H9 (cell line): ENCODE data around the gene SEMA7A. TPM values are rescaled to one million over a fixed set of nuclear protein-coding genes. Genes with fewer than 3 reads are reported as not detected.

Experiments used
- DNase-seq: peaks from one replicate; pipeline ENCODE4 v3.0.0-alpha.2; 2017
- H2AFZ ChIP-seq: one replicate; pipeline ENCODE4 v1.6.1; 2013; ENCODE audit warnings: mild to moderate bottlenecking, low read length, control low read depth, moderate library complexity
- H2AK5ac ChIP-seq: 2 replicates; pipeline ENCODE4 v1.6.1; 2013; ENCODE audit warnings: low read length, control low read depth, mixed read lengths; ENCODE audit not compliant: insufficient read length
- H2BK120ac ChIP-seq: one replicate; pipeline ENCODE4 v1.6.1; 2013; ENCODE audit warnings: low read depth, mild to moderate bottlenecking, low read length, control low read depth, inconsistent platforms; ENCODE audit not compliant: poor library complexity, severe bottlenecking
- H2BK12ac ChIP-seq: 2 replicates; pipeline ENCODE4 v1.6.1; 2013; ENCODE audit warnings: low read length, control low read depth, mixed read lengths, low read depth; ENCODE audit not compliant: insufficient read length
- H2BK15ac ChIP-seq: 2 replicates; pipeline ENCODE4 v1.6.1; 2013; ENCODE audit warnings: low read depth, low read length, control low read depth
- H2BK20ac ChIP-seq: one replicate; pipeline ENCODE4 v1.6.1; 2013; ENCODE audit warnings: low read depth, mild to moderate bottlenecking, low read length, control low read depth, inconsistent platforms; ENCODE audit not compliant: poor library complexity, severe bottlenecking
- H2BK5ac ChIP-seq: 2 replicates; pipeline ENCODE4 v1.6.1; 2013; ENCODE audit warnings: low read length, control low read depth, mixed read lengths; ENCODE audit not compliant: insufficient read length
- H3K14ac ChIP-seq: 2 replicates; pipeline ENCODE4 v1.6.1; 2013; ENCODE audit warnings: low read length, control low read depth; ENCODE audit not compliant: insufficient read depth
- H3K18ac ChIP-seq: 2 replicates; pipeline ENCODE4 v1.6.1; 2013; ENCODE audit warnings: low read depth, mild to moderate bottlenecking, mixed read lengths, low read length, control low read depth; ENCODE audit not compliant: insufficient read length
- H3K23ac ChIP-seq: 2 replicates; pipeline ENCODE4 v1.6.1; 2013; ENCODE audit warnings: low read length, control low read depth, mixed read lengths, low read depth; ENCODE audit not compliant: insufficient read length
- H3K23me2 ChIP-seq: 2 replicates; pipeline ENCODE4 v1.6.1; 2013; ENCODE audit warnings: low read depth, mild to moderate bottlenecking, mixed read lengths, low read length, control low read depth; ENCODE audit not compliant: insufficient read length, poor library complexity, severe bottlenecking
- H3K27ac ChIP-seq: 2 replicates; pipeline ENCODE4 v1.5.1; 2013; ENCODE audit warnings: low read length, control low read depth, mixed read lengths, low read depth; ENCODE audit not compliant: insufficient read length
- H3K27me3 ChIP-seq: 2 replicates; pipeline ENCODE4 v1.6.1; 2013; ENCODE audit warnings: low read length, control low read depth, inconsistent platforms; ENCODE audit not compliant: insufficient read depth
- H3K4ac ChIP-seq: 2 replicates; pipeline ENCODE4 v1.6.1; 2013; ENCODE audit warnings: low read depth, mild to moderate bottlenecking, control low read depth, inconsistent platforms, low read length, moderate library complexity
- H3K4me1 ChIP-seq: 2 replicates; pipeline ENCODE4 v1.6.1; 2013; ENCODE audit warnings: low read length, control low read depth, inconsistent platforms; ENCODE audit not compliant: insufficient read depth
- H3K4me2 ChIP-seq: 2 replicates; pipeline ENCODE4 v1.6.1; 2013; ENCODE audit warnings: low read length, control low read depth, mixed read lengths; ENCODE audit not compliant: insufficient read length, insufficient read depth
- H3K56ac ChIP-seq: 2 replicates; pipeline ENCODE4 v1.6.1; 2013; ENCODE audit warnings: low read depth, mild to moderate bottlenecking, mixed read lengths, low read length, control low read depth; ENCODE audit not compliant: insufficient read length
- H3K79me1 ChIP-seq: 2 replicates; pipeline ENCODE4 v1.6.1; 2013; ENCODE audit warnings: low read depth, mild to moderate bottlenecking, moderate library complexity, low read length, control low read depth, inconsistent platforms; ENCODE audit not compliant: insufficient read depth, poor library complexity, severe bottlenecking
- H3K79me2 ChIP-seq: 2 replicates; pipeline ENCODE4 v1.6.1; 2013; ENCODE audit warnings: low read length, control low read depth, inconsistent platforms; ENCODE audit not compliant: insufficient read depth
- H3K9ac ChIP-seq: 2 replicates; pipeline ENCODE4 v1.6.1; 2013; ENCODE audit warnings: low read length, control low read depth, mixed read lengths; ENCODE audit not compliant: insufficient read length; ENCODE audit errors: extremely low read depth
- H3K9me3 ChIP-seq: one replicate; pipeline ENCODE4 v1.6.1; 2013; ENCODE audit warnings: low read depth, low read length, inconsistent platforms; ENCODE audit not compliant: control insufficient read depth
- H3T11ph ChIP-seq: one replicate; pipeline ENCODE4 v1.6.1; 2013; ENCODE audit warnings: mild to moderate bottlenecking, low read length, control low read depth, inconsistent platforms
- H4K20me1 ChIP-seq: one replicate; pipeline ENCODE4 v1.6.1; 2013; ENCODE audit not compliant: control insufficient read depth, insufficient read length, insufficient read depth
- H4K5ac ChIP-seq: 2 replicates; pipeline ENCODE4 v1.6.1; 2013; ENCODE audit warnings: low read depth, mild to moderate bottlenecking, mixed read lengths, low read length, control low read depth; ENCODE audit not compliant: insufficient read length
- H4K8ac ChIP-seq: replicated peaks from 2 replicates; pipeline ENCODE4 v1.6.1; 2013; ENCODE audit warnings: low read length, control low read depth, mixed read lengths, low read depth; ENCODE audit not compliant: insufficient read length
- H4K91ac ChIP-seq: 2 replicates; pipeline ENCODE4 v1.6.1; 2013; ENCODE audit warnings: low read depth, mild to moderate bottlenecking, moderate library complexity, mixed read lengths, low read length, control low read depth; ENCODE audit not compliant: insufficient read length
- H3K27ac Mint-ChIP-seq, 3 experiments: 2 replicates in 2 of 3; 3 replicates in 1 of 3; pipeline ENCODE4 v1.8.0; 2020 to 2021; ENCODE audit warnings: mixed read lengths in 3 of 3, mild to moderate bottlenecking in 1 of 3, moderate library complexity in 1 of 3
- H3K27me3 Mint-ChIP-seq: 2 replicates; pipeline ENCODE4 v1.8.0; 2021; ENCODE audit warnings: low read depth, mild to moderate bottlenecking, moderate library complexity, mixed read lengths
- H3K36me3 Mint-ChIP-seq, 3 experiments: 2 replicates in 2 of 3; 3 replicates in 1 of 3; pipeline ENCODE4 v1.8.0; 2020 to 2021; ENCODE audit warnings: low read depth in 3 of 3, mixed read lengths in 3 of 3; ENCODE audit not compliant: insufficient read depth in 1 of 3
- H3K4me1 Mint-ChIP-seq, 2 experiments: 2 replicates each; pipeline ENCODE4 v1.8.0; 2020; ENCODE audit warnings: mixed read lengths in 2 of 2
- H3K4me3 Mint-ChIP-seq, 2 experiments: 2 replicates in 1 of 2; 3 replicates in 1 of 2; pipeline ENCODE4 v1.8.0; 2020 to 2021; ENCODE audit warnings: mild to moderate bottlenecking in 2 of 2, mixed read lengths in 2 of 2, moderate library complexity in 1 of 2
- H3K9me3 Mint-ChIP-seq, 2 experiments: 2 replicates in 1 of 2; 3 replicates in 1 of 2; pipeline ENCODE4 v1.8.0; 2020; ENCODE audit warnings: mild to moderate bottlenecking in 2 of 2, mixed read lengths in 2 of 2, moderate library complexity in 1 of 2
- WGBS: extraction: QIAGEN DNeasy Blood & Tissue Kit; methylation state at CpG from one replicate; pipeline ENCODE4 v1.1.7; 2013; ENCODE audit warnings: missing lambda C conversion rate, low lambda C conversion rate, mixed read lengths; ENCODE audit not compliant: insufficient read length; ENCODE audit errors: extremely low coverage; 5-methylcytosine and 5-hydroxymethylcytosine counted together
- total RNA-seq: library from RNA; stranded (reverse); gene quantifications from 2 replicates; pipeline ENCODE4 v1.2.1, GENCODE V29; 2021
- TF ChIP-seq, protein P1 (sequence below): fragments of 200-600 bp; sonication (generic); conservative IDR thresholded peaks from 3 replicates; pipeline ENCODE4 v1.8.0; 2021; ENCODE audit warnings: antibody characterized with exemption, mild to moderate bottlenecking

SEMA7A gene
- total RNA-seq, 1 experiment from 2014 or later = 5.7 TPM

DNA sequence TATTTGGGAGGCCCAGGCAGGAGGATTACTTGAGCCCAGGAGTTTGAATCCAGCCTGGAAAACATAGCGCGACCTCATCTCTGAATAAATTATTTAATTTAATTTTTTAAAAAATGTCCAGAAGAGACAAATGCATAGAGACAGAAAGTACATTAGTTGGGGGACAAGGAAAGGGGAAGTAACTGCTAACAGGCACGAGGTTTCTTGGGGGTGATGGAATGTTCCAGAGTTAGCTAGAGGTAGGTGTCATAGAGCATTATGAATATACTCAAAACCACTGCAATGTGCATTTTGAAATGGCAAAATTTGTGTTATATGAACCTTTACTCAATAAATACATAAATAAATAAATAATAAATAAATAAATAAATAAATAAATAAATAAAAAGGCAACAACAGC, 34.7 kb downstream of the SEMA7A start:
- H2AFZ ChIP-seq = no peak overlapping the region
- H3K23ac ChIP-seq = no peak overlapping the region
- H3K4me1 Mint-ChIP-seq = peaks cover 15 to 26% of the 10 kb centered on the region in 2 experiments
- no peak overlapping the region for H2BK15ac ChIP-seq
- no peak overlapping the region for H3K14ac ChIP-seq
- H3K27me3 Mint-ChIP-seq = peaks cover 2% of the 10 kb centered on the region
- H3K27ac ChIP-seq = no peak overlapping the region
- no peak overlapping the region for H3K9ac ChIP-seq
- no peak overlapping the region for H2AK5ac ChIP-seq
- no peak overlapping the region for H3K18ac ChIP-seq
- WGBS = no CpG with 5 or more reads among the region's 3 CpGs
- no peak overlapping the region for H2BK5ac ChIP-seq
- no peak overlapping the region for H3K27ac Mint-ChIP-seq
- no peaks in the 10 kb centered on the region for H3K79me2 ChIP-seq
- H3K56ac ChIP-seq = no peak overlapping the region
- no peaks in the 10 kb centered on the region for H3K9me3 Mint-ChIP-seq
- H3K27me3 ChIP-seq = no peaks in the 10 kb centered on the region
- H4K8ac ChIP-seq = no peak overlapping the region
- H4K5ac ChIP-seq = no peak overlapping the region
- H3T11ph ChIP-seq = no peak overlapping the region
- H3K4me3 Mint-ChIP-seq = no peak overlapping the region
- H3K23me2 ChIP-seq = no peaks in the 10 kb centered on the region
- no peaks in the 10 kb centered on the region for H4K20me1 ChIP-seq
- DNase-seq = no peak
- H3K9me3 ChIP-seq = no peaks in the 10 kb centered on the region
- H2BK20ac ChIP-seq = no peak overlapping the region
- no peaks in the 10 kb centered on the region for H3K36me3 Mint-ChIP-seq
- H3K4ac ChIP-seq = no peak overlapping the region
- H3K4me2 ChIP-seq = no peak overlapping the region
- TF ChIP-seq, protein P1, sequence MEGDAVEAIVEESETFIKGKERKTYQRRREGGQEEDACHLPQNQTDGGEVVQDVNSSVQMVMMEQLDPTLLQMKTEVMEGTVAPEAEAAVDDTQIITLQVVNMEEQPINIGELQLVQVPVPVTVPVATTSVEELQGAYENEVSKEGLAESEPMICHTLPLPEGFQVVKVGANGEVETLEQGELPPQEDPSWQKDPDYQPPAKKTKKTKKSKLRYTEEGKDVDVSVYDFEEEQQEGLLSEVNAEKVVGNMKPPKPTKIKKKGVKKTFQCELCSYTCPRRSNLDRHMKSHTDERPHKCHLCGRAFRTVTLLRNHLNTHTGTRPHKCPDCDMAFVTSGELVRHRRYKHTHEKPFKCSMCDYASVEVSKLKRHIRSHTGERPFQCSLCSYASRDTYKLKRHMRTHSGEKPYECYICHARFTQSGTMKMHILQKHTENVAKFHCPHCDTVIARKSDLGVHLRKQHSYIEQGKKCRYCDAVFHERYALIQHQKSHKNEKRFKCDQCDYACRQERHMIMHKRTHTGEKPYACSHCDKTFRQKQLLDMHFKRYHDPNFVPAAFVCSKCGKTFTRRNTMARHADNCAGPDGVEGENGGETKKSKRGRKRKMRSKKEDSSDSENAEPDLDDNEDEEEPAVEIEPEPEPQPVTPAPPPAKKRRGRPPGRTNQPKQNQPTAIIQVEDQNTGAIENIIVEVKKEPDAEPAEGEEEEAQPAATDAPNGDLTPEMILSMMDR = no peak
- H2BK12ac ChIP-seq = no peak overlapping the region
- H3K4me1 ChIP-seq = peaks cover 5% of the 10 kb centered on the region; the same call in 1 of the 2 replicates
- no peaks in the 10 kb centered on the region for H3K79me1 ChIP-seq
- H2BK120ac ChIP-seq = no peak overlapping the region
- no peak overlapping the region for H4K91ac ChIP-seq
